MM.1S (cell line): ENCODE measurements around the gene MRPS2.

Experiments
- CTCF ChIP-seq: fragments of 300-600 bp; sonication (generic); IDR thresholded peaks from 2 replicates; pipeline ENCODE4 v1.5.1; 2016; ENCODE audit warnings: antibody characterized with exemption, low read length, mixed read lengths
- EZH2 ChIP-seq: fragments of 300-600 bp; sonication (generic); optimal IDR thresholded peaks from 2 replicates; pipeline ENCODE3; 2017; ENCODE audit warnings: low read depth, mild to moderate bottlenecking, antibody characterized with exemption, low read length, mixed read lengths
- EZH2phosphoT487 ChIP-seq: fragments of 300-600 bp; sonication (generic); IDR thresholded peaks from 2 replicates; pipeline ENCODE4 v1.6.1; 2018; ENCODE audit warnings: antibody characterized with exemption, low read length

- TF ChIP-seq CTCF = no peak
- TF ChIP-seq EZH2phosphoT487 = no peak
- no peak for TF ChIP-seq EZH2
Observed at GRCh38 chr9:135516132-135516860, 15.8 kb downstream of the MRPS2 start.
